ENCODE results near the gene PPP3CA.

GRCh38 chr4:100986360-100986868 is 360.9 kb downstream of the PPP3CA start:
- TF ChIP-seq CTCF (conservative IDR thresholded peaks at IDR 0.05 in 1 of 2, IDR thresholded peaks at IDR 0.05 in 1 of 2; ENCODE audit: low read depth in 1 of 2, low read length in 2 of 2) = no peak
- TF ChIP-seq EZH2 (IDR thresholded peaks at IDR 0.05; ENCODE audit: low read length, missing control alignments) = no peak
